ENCODE measurements around the gene SPATA18. TPM values are rescaled to one million over a fixed set of nuclear protein-coding genes. Genes with fewer than 3 reads are reported as not detected.
"Not testable (repeated sequence)": the region's sequence is repeated elsewhere in the genome, so short reads cannot be mapped to it uniquely, and the experiment has no call there.

The SPATA18 gene
- total RNA-seq, 1 donor from 2014 or later, result 1.6 TPM

DNA sequence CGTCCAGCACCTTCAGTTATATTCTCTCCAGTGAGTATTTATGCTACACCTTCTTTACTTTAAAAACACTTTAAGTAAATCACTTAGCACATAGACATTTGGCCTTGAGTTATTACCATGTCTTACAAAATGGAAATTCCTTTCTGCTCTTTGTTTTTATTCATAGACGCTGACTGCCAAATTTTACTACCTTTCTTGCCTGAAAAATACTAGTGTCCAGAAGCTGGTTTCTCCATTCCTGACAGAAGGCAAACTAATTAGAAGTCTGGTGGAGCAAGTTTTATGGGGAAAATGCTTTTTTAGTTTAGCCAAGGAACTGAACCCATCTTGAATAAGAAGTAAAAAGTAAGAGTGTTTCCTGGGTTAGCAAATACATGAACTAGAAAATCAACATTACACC, 65.5 kb downstream of the SPATA18 start:
- H3K36me3 ChIP-seq, result no peaks in the 10 kb centered on the region
- H3K27me3 ChIP-seq (ENCODE audit: low read depth), result peaks cover 7% of the 10 kb centered on the region
- H3K9me3 ChIP-seq (replicated peaks), result no peaks in the 10 kb centered on the region
- H3K4me1 ChIP-seq, result no peaks in the 10 kb centered on the region
- H3K4me3 ChIP-seq, result no peak overlapping the region
- no peak overlapping the region for H3K27ac ChIP-seq (replicated peaks)
- no peak for DNase-seq
- intact Hi-C loops (cut with micrococcal nuclease), result no loop called here
- TF ChIP-seq, protein P1, sequence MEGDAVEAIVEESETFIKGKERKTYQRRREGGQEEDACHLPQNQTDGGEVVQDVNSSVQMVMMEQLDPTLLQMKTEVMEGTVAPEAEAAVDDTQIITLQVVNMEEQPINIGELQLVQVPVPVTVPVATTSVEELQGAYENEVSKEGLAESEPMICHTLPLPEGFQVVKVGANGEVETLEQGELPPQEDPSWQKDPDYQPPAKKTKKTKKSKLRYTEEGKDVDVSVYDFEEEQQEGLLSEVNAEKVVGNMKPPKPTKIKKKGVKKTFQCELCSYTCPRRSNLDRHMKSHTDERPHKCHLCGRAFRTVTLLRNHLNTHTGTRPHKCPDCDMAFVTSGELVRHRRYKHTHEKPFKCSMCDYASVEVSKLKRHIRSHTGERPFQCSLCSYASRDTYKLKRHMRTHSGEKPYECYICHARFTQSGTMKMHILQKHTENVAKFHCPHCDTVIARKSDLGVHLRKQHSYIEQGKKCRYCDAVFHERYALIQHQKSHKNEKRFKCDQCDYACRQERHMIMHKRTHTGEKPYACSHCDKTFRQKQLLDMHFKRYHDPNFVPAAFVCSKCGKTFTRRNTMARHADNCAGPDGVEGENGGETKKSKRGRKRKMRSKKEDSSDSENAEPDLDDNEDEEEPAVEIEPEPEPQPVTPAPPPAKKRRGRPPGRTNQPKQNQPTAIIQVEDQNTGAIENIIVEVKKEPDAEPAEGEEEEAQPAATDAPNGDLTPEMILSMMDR (IDR thresholded peaks at IDR 0.05; ENCODE audit: borderline replicate concordance), result no peak

- no peak for DNase-seq
Measured at GRCh38 chr4:52126226-52126625, 75.1 kb downstream of the SPATA18 start.

DNA sequence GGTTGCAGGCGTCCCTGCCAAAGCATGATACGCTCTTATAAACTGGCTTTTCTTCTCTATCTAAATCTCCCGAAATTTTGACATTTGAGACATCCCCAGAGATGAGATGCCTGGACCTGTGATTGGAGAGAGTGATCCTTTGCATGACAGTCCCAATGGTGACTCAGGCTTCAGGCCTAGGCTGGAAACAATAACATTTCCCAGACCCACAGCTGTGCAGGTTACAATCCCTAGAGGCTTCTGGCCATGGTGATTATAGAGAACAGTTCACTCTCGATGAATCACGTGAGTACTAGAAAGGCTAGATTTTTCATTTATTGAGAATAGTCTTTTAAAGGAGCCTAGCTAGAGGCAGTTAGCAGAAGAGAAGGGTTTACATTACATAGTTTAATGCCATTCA, 75.9 kb downstream of the SPATA18 start:
- TF ChIP-seq, protein P1 (IDR thresholded peaks at IDR 0.05; ENCODE audit: borderline replicate concordance), result no peak
- no peak for DNase-seq
- Histone ChIP-seq H3K4me1 (no peaks in the 10 kb centered on the region), H3K4me3 (no peak overlapping the region), H3K36me3 (no peaks in the 10 kb centered on the region), H3K9me3 (replicated peaks) (peaks cover 8% of the 10 kb centered on the region), H3K27me3 (ENCODE audit: low read depth) (peaks cover 5% of the 10 kb centered on the region), H3K27ac (replicated peaks) (no peak overlapping the region)
- intact Hi-C loops (cut with micrococcal nuclease), result no loop called here

More at GRCh38 chr4:52126226-52126625, 75.1 kb downstream of the SPATA18 start:
- Histone ChIP-seq H3K27ac (replicated peaks) (no peak overlapping the region), H3K27me3 (ENCODE audit: low read depth) (peaks cover 5% of the 10 kb centered on the region), H3K4me1 (no peaks in the 10 kb centered on the region), H3K9me3 (replicated peaks) (peaks cover 8% of the 10 kb centered on the region), H3K36me3 (no peaks in the 10 kb centered on the region), H3K4me3 (no peak overlapping the region)
- intact Hi-C loops (cut with micrococcal nuclease), result no loop called here
- TF ChIP-seq, protein P1 (IDR thresholded peaks at IDR 0.05; ENCODE audit: borderline replicate concordance), result no peak

- Histone ChIP-seq H3K9me3 (replicated peaks) (peaks cover 1% of the 10 kb centered on the region), H3K4me3 (no peak overlapping the region), H3K27me3 (ENCODE audit: low read depth) (peaks cover 11% of the 10 kb centered on the region), H3K36me3 (no peaks in the 10 kb centered on the region), H3K27ac (replicated peaks) (no peak overlapping the region), H3K4me1 (no peaks in the 10 kb centered on the region)
- TF ChIP-seq, protein P1 (IDR thresholded peaks at IDR 0.05; ENCODE audit: borderline replicate concordance), result no peak
- DNase-seq, result no peak
- intact Hi-C loops (cut with micrococcal nuclease), result no loop called here
Measured at GRCh38 chr4:52135171-52135570, 84.1 kb downstream of the SPATA18 start.

DNA sequence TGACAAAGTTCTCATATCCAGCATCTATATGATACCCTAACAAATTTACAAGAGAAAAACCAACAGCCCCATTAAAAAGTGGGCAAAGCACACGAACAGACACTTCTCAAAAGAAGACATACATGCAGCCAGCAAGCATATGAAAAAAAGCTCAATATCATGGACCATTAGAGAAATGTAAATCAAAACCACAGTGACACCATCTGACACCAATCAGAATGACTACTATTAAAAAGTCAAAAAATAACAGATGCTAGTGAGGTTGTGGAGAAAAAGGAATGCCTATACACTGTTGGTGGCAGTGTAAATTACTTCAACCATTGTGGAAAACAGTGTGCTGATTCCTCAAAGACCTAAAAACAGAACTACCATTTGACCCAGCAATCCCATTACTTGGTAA, 86.0 kb downstream of the SPATA18 start:
- H3K36me3 ChIP-seq; intact Hi-C loops (cut with micrococcal nuclease); DNase-seq; H3K27ac ChIP-seq (replicated peaks); H3K4me1 ChIP-seq; H3K9me3 ChIP-seq (replicated peaks); H3K4me3 ChIP-seq: not testable (repeated sequence)
- H3K27me3 ChIP-seq (ENCODE audit: low read depth), result peaks cover 11% of the 10 kb centered on the region

- H3K9me3 ChIP-seq (replicated peaks), result peaks cover 9% of the 10 kb centered on the region
- H3K4me1 ChIP-seq, result no peaks in the 10 kb centered on the region
- H3K27ac ChIP-seq (replicated peaks), result no peak overlapping the region
- intact Hi-C loops (cut with micrococcal nuclease), result no loop called here
- H3K27me3 ChIP-seq (ENCODE audit: low read depth), result no peaks in the 10 kb centered on the region
- H3K4me3 ChIP-seq, result no peak overlapping the region
- TF ChIP-seq, protein P1 (IDR thresholded peaks at IDR 0.05; ENCODE audit: borderline replicate concordance), result no peak
- H3K36me3 ChIP-seq, result no peaks in the 10 kb centered on the region
- DNase-seq, result no peak
Measured at GRCh38 chr4:52142816-52143215, 91.7 kb downstream of the SPATA18 start.
